ENCODE results near the gene PNO1.

- TF ChIP-seq, protein P1, sequence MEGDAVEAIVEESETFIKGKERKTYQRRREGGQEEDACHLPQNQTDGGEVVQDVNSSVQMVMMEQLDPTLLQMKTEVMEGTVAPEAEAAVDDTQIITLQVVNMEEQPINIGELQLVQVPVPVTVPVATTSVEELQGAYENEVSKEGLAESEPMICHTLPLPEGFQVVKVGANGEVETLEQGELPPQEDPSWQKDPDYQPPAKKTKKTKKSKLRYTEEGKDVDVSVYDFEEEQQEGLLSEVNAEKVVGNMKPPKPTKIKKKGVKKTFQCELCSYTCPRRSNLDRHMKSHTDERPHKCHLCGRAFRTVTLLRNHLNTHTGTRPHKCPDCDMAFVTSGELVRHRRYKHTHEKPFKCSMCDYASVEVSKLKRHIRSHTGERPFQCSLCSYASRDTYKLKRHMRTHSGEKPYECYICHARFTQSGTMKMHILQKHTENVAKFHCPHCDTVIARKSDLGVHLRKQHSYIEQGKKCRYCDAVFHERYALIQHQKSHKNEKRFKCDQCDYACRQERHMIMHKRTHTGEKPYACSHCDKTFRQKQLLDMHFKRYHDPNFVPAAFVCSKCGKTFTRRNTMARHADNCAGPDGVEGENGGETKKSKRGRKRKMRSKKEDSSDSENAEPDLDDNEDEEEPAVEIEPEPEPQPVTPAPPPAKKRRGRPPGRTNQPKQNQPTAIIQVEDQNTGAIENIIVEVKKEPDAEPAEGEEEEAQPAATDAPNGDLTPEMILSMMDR (IDR thresholded peaks at IDR 0.05), result no peak
- TF ChIP-seq POLR2A (IDR thresholded peaks at IDR 0.05), result no peak
Observed at GRCh38 chr2:68189991-68190784, 32.5 kb downstream of the PNO1 start.
